MM.1S (cell line): ENCODE results near the gene ANKRD30B.
"Not testable (repeated sequence)": the region's sequence is repeated elsewhere in the genome, so short reads cannot be mapped to it uniquely, and the experiment has no call there.

ENCODE experiments used
- EZH2 ChIP-seq: fragments of 300-600 bp; sonication (generic); optimal IDR thresholded peaks from 2 replicates; pipeline ENCODE3; 2017; ENCODE audit warnings: low read depth, mild to moderate bottlenecking, antibody characterized with exemption, low read length, mixed read lengths
- TF ChIP-seq, protein P1 (sequence below): fragments of 300-600 bp; sonication (generic); IDR thresholded peaks from 2 replicates; pipeline ENCODE4 v1.5.1; 2016; ENCODE audit warnings: antibody characterized with exemption, low read length, mixed read lengths

GRCh38 chr18:14797969-14798764, 50.2 kb downstream of the ANKRD30B start:
- TF ChIP-seq, protein P1, sequence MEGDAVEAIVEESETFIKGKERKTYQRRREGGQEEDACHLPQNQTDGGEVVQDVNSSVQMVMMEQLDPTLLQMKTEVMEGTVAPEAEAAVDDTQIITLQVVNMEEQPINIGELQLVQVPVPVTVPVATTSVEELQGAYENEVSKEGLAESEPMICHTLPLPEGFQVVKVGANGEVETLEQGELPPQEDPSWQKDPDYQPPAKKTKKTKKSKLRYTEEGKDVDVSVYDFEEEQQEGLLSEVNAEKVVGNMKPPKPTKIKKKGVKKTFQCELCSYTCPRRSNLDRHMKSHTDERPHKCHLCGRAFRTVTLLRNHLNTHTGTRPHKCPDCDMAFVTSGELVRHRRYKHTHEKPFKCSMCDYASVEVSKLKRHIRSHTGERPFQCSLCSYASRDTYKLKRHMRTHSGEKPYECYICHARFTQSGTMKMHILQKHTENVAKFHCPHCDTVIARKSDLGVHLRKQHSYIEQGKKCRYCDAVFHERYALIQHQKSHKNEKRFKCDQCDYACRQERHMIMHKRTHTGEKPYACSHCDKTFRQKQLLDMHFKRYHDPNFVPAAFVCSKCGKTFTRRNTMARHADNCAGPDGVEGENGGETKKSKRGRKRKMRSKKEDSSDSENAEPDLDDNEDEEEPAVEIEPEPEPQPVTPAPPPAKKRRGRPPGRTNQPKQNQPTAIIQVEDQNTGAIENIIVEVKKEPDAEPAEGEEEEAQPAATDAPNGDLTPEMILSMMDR = not testable (repeated sequence)
- TF ChIP-seq EZH2 = not testable (repeated sequence)
